Measurements from ENCODE around the gene FBN3. TPM values are rescaled to one million over a fixed set of nuclear protein-coding genes. Genes with fewer than 3 reads are reported as not detected.

The FBN3 gene
- total and polyA plus RNA-seq, 2 donors (not counting 1 experiment from before 2014, with no cell fraction given) = not detected

DNA sequence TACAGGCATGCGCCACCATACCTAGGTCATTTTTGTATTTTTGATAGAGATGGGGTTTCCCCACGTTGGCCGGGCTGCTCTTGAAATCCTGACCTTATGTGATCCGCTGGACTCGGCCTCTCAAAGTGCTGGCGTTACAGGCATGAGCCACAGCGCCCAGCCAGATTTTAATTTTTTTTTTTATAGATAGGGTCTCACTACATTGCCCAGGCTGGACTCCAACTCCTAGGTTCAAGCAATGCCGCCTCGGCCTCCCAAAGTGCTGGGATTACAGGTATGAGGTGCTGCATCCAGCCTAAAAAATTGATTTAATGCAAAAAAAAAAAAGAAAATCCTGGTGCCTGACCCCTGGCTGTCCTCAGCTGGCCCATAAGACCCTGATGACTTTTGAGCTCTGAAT is 34.9 kb upstream of the FBN3 start:
- TF ChIP-seq CTCF (IDR thresholded peaks at IDR 0.05) (no peak), EZH2 (IDR thresholded peaks at IDR 0.05; ENCODE audit: borderline replicate concordance, insufficient read depth, low read depth, low read length, poor library complexity, severe bottlenecking) (no peak)
- H3K27ac Mint-ChIP-seq = no peak overlapping the region
- DNase-seq (no peak), ATAC-seq (ENCODE audit: low read depth) (no peak)
- H3K79me2 ChIP-seq (ENCODE audit: control insufficient read depth, insufficient read depth, low read length) = no peaks in the 10 kb centered on the region
- no peaks in the 10 kb centered on the region for H3K36me3 ChIP-seq (replicated peaks in 1 of 2; ENCODE audit: control extremely low read depth in 1 of 2, control insufficient read depth in 1 of 2, extremely low read depth in 1 of 2, insufficient read depth in 2 of 2, low read length in 1 of 2)
- H3K4me1 ChIP-seq (ENCODE audit: control insufficient read depth in 2 of 2, insufficient read depth in 2 of 2, low read length in 2 of 2) = peaks cover 7% of the 10 kb centered on the region in 2 donors
- no peak overlapping the region for H2AFZ ChIP-seq (ENCODE audit: insufficient read depth, low read depth, low read length, poor library complexity, severe bottlenecking)
- intact Hi-C loops (cut with micrococcal nuclease) = no loop called here
- no peaks in the 10 kb centered on the region for H3K27me3 ChIP-seq (replicated peaks in 1 of 4; ENCODE audit: control extremely low read depth in 1 of 4, control insufficient read depth in 3 of 4, insufficient read depth in 4 of 4, low read length in 3 of 4)
- H3K9ac ChIP-seq (ENCODE audit: low read length) = no peak overlapping the region
- no peaks in the 10 kb centered on the region for H3K9me3 Mint-ChIP-seq (ENCODE audit: insufficient read depth)
- ChIA-PET POLR2A (interaction anchor here (0.7 kb wide), 1 partner anchor 839 kb away, joined by 10 read pairs; no protein-coding TSS in a partner anchor), CTCF (interaction anchor here (0.7 kb wide), 1 partner anchor 69 kb away, joined by 3 read pairs; no protein-coding TSS in a partner anchor)
- H3K4me3 Mint-ChIP-seq = no peak overlapping the region
- H3K4me3 ChIP-seq (ENCODE audit: control extremely low read depth in 1 of 5, extremely low read depth in 1 of 5, insufficient read depth in 1 of 5, low read depth in 2 of 5, low read length in 4 of 5) = no peak overlapping the region
- H3K27me3 Mint-ChIP-seq = no peaks in the 10 kb centered on the region
- no peak overlapping the region for H3K4me2 ChIP-seq (replicated peaks; ENCODE audit: low read depth, low read length, poor library complexity, severe bottlenecking)
- H3K4me1 Mint-ChIP-seq = peaks cover 25% of the 10 kb centered on the region
- WGBS (ENCODE audit: insufficient coverage) = 95% methylated on average over 8 of the region's 9 CpGs
- no peak overlapping the region for H3K27ac ChIP-seq (ENCODE audit: low read length in 2 of 2)
- H3K9me3 ChIP-seq (ENCODE audit: control extremely low read depth in 1 of 3, control insufficient read depth in 2 of 3, insufficient read depth in 1 of 3, low read length in 2 of 3) = no peaks in the 10 kb centered on the region
- H4K20me1 ChIP-seq (ENCODE audit: control insufficient read depth, insufficient read depth, low read length, poor library complexity, severe bottlenecking) = no peaks in the 10 kb centered on the region

DNA sequence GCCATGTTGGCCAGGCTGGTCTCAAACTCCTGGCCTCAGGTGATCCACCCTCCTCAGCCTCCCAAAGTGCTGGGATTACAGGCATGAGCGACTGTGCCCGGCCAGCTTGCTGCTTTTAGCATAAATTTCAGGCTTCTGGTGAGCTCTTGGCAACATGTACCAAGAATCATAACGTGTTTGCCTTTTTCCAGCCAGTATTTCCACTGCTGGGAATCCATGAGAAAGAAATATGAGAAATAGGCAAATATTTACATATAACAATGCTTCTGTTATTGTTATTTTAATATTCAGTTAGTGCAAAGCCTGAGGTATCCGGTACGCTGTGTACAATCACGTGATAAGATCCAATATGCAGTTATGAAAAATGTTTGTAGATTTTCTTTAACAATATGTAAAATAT is 30.6 kb upstream of the FBN3 start:
- H3K9me3 Mint-ChIP-seq (ENCODE audit: insufficient read depth) = no peaks in the 10 kb centered on the region
- H3K4me2 ChIP-seq (replicated peaks; ENCODE audit: low read depth, low read length, poor library complexity, severe bottlenecking) = no peak overlapping the region
- no peak overlapping the region for H3K4me3 Mint-ChIP-seq
- CTCF ChIA-PET = interaction anchor here (0.7 to 1.4 kb wide), 2 partner anchors 19 to 759 kb away, joined by 3 to 4 read pairs; no protein-coding TSS in a partner anchor
- no peak overlapping the region for H2AFZ ChIP-seq (ENCODE audit: insufficient read depth, low read depth, low read length, poor library complexity, severe bottlenecking)
- no peaks in the 10 kb centered on the region for H3K27me3 Mint-ChIP-seq
- no peaks in the 10 kb centered on the region for H3K27me3 ChIP-seq (replicated peaks in 1 of 4; ENCODE audit: control extremely low read depth in 1 of 4, control insufficient read depth in 3 of 4, insufficient read depth in 4 of 4, low read length in 3 of 4)
- no peaks in the 10 kb centered on the region for H3K9me3 ChIP-seq (ENCODE audit: control extremely low read depth in 1 of 3, control insufficient read depth in 2 of 3, insufficient read depth in 1 of 3, low read length in 2 of 3)
- H3K4me1 Mint-ChIP-seq = peaks cover 13% of the 10 kb centered on the region
- ATAC-seq (ENCODE audit: low read depth) (no peak), DNase-seq (no peak)
- POLR2A ChIA-PET = no interaction called here
- H3K36me3 ChIP-seq (replicated peaks in 1 of 2; ENCODE audit: control extremely low read depth in 1 of 2, control insufficient read depth in 1 of 2, extremely low read depth in 1 of 2, insufficient read depth in 2 of 2, low read length in 1 of 2) = no peaks in the 10 kb centered on the region
- TF ChIP-seq EZH2 (IDR thresholded peaks at IDR 0.05; ENCODE audit: borderline replicate concordance, insufficient read depth, low read depth, low read length, poor library complexity, severe bottlenecking) (no peak), CTCF (IDR thresholded peaks at IDR 0.05) (no peak)
- WGBS (ENCODE audit: insufficient coverage) = 92% methylated on average over 2 of the region's 6 CpGs
- H3K27ac Mint-ChIP-seq = no peak overlapping the region
- intact Hi-C loops (cut with micrococcal nuclease) = no loop called here
- H3K4me3 ChIP-seq (ENCODE audit: control extremely low read depth in 1 of 5, extremely low read depth in 1 of 5, insufficient read depth in 1 of 5, low read depth in 2 of 5, low read length in 4 of 5) = no peak overlapping the region
- no peak overlapping the region for H3K9ac ChIP-seq (ENCODE audit: low read length)
- H4K20me1 ChIP-seq (ENCODE audit: control insufficient read depth, insufficient read depth, low read length, poor library complexity, severe bottlenecking) = no peaks in the 10 kb centered on the region
- H3K27ac ChIP-seq (ENCODE audit: low read length in 2 of 2) = no peak overlapping the region
- H3K4me1 ChIP-seq (ENCODE audit: control insufficient read depth in 2 of 2, insufficient read depth in 2 of 2, low read length in 2 of 2) = peaks cover 7% of the 10 kb centered on the region in 2 donors
- no peaks in the 10 kb centered on the region for H3K79me2 ChIP-seq (ENCODE audit: control insufficient read depth, insufficient read depth, low read length)

All from B cell (primary cell).